HG03571 (cell line): ENCODE results near the gene GARIN3.

Experiments used
- ATAC-seq: cut with Tn5 transposase; IDR thresholded peaks from one replicate; pipeline ENCODE4 v1.9.1; 2021; ENCODE audit not compliant: unreplicated experiment

Gene GARIN3

DNA sequence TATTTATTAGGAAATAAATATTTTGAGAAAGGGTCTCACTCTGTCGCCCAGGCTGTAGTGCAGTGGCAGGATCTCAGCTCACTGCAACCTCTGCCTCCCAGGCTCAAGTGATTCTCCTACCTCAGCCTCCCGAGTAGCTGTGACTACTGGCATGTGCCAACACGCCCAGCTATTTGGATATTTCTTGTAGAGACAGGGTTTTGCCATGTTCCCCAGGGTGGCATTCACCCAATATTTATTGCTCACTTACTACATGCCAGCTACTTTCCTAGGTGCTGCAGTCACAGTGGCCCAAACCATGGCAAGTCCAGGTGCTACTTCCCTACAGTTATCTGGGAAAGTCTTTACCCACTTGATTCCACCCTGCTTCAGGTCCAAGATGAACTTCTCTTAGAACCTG lies 15.1 kb downstream of the GARIN3 start:
- ATAC-seq, result no peak

DNA sequence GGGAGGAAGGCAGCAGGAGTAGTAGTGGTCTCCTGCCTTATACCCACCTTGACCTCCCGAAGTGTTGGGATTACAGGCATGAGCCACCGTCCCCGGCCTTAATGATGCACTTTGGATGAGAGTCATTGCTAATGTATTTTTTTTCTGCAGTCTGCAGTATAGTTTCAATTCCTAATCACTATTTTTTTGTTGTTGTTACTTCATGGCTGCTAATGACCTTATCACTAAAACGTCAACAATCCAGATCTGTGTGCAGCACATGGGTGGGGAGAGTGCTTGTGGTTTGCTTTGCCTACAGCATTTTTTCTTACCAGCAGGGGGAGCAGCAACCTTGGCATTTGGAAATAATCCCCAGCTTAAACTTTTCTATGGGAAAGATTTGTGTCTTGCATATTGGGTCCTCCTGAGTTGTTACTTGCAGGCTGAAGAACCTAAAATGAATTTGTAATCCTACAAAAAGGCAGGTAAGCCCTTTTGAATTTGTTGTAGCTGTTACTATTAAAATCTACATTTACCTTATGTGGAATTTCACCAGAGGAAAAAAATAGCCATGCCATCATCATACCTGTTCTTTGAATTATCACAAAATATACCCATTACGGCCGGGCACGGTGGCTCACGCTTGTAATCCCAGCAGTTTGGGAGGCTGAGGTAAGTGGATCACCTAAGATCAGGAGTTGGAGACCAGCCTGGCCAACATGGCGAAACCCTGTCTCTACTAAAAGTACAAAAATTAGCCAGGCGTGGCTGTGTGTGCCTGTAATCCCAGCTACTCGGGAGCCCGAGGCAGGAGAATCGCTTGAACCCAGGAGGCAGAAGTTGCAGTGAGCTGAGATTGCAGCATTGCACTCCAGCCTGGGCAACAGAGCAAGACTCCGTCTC lies 17.1 kb downstream of the GARIN3 start:
- ATAC-seq, result no peak

- peak; percentile 36 for ATAC-seq
Measured at GRCh38 chr5:157143127-157143971, 22.7 kb downstream of the GARIN3 start.

GRCh38 chr5:157142317-157143126 lies 23.5 kb downstream of the GARIN3 start, which contains the start of gene MED7:
MED7 (minus strand) TSS chr5:157142865; CDS start chr5:157139431, 3,434 bp downstream.
- peak; percentile 100 for ATAC-seq

DNA sequence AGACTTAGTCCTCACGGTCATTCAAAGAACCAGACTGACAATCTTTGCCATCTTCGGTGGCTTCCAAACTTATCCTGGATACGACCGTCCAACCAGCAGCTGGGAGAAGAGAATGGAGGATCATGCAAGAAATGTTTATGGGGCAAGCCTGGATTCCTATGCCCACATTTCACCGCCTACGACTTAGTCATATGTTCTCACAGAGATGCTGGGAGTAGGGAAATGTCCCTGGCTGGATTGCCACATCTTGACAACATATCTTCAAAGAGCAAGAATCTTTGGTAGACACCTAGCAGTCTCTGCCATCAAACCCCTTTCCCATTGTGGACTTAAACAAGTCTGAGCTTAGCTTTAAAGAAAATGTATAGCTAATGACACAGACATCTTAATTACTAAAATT lies 28.4 kb downstream of the GARIN3 start:
- no peak for ATAC-seq

DNA sequence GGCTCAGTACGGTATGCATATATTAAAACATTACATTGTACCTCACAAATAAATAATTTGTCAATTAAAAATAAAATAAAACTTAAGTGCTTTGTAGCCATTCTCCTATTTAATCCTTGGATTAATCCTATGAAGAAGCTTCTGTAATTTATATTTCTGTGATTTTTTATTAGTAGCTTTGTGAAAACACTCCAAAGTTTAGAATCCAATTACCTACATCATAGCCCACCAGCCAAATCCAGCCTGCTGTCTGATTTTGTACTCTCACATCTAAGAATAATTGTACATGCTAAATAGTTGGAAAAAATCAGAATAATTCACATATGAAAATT lies 33.8 kb downstream of the GARIN3 start:
- ATAC-seq, result no peak

DNA sequence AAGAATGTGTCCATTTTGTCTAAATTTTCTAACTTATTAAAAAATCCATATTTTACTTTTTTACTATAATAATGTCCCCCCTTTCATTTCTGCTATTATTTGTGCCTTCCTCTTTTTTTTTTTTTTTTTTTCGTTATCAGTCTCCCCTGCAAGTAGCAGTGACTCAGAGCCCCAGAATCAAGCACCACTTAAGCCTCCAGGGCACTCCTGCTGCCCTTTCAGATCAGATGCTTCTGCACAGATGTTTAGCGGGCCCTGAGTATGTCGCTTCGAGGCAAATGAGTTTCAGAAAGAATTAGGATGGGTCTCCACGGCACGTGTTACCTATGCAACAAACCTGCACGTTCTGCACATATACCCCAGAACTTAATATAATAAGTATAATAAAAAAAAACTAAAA lies 35.1 kb downstream of the GARIN3 start:
- no peak for ATAC-seq

GRCh38 chr5:157121709-157122108 lies 44.4 kb downstream of the GARIN3 start:
- ATAC-seq, result no peak

DNA sequence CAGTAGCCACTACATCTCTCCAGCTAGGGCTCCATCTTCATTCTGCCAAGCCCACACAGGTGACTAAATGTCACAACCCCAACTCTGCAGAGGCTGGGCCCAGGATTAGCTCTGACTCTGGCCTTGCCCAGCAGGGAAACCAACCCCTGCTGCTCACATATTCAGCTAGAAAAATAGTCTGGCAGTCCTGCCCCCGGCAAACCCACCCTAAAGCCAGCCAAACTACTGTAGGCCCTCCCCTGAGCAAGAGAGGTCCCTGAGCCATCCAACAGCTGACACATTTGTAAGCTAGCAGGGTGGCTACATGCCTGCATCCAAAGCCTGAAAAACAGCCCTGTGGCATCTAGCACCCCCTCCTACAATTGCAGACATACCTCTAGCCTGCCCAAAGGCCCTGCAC lies 46.0 kb downstream of the GARIN3 start:
- no peak for ATAC-seq

DNA sequence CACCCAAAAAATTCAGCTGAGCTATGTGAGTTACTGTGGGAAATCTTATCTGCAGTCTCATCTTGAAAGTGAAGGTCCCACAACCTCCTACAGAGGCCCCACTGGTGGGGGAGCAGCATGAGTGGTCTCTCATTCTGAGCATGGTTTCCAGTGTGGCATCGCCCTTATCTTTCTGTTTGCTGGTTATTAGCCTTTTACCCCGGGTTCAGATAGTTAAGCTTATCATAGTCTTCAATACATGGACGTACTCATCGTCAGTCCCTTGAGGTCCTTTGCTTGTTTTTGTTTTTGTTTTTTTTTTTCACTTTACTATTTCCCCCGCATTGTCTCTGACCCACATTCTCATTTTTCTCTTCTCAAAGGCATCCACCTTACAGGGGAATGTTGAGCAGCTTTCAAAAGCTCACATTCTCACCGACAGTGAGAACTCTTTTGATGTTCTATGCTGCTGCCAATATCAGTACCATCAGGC lies 49.5 kb downstream of the GARIN3 start:
- ATAC-seq, result peak; percentile 66

- ATAC-seq, result no peak
Measured at GRCh38 chr5:157115502-157115901, 50.6 kb downstream of the GARIN3 start.

GRCh38 chr5:157115012-157115411 lies 51.1 kb downstream of the GARIN3 start:
- no peak for ATAC-seq

GRCh38 chr5:157113002-157113401 lies 53.1 kb downstream of the GARIN3 start:
- no peak for ATAC-seq
